ENCODE measurements around the gene F2RL3.
"Not testable (repeated sequence)": the region's sequence is repeated elsewhere in the genome, so short reads cannot be mapped to it uniquely, and the experiment has no call there.

The F2RL3 gene

DNA sequence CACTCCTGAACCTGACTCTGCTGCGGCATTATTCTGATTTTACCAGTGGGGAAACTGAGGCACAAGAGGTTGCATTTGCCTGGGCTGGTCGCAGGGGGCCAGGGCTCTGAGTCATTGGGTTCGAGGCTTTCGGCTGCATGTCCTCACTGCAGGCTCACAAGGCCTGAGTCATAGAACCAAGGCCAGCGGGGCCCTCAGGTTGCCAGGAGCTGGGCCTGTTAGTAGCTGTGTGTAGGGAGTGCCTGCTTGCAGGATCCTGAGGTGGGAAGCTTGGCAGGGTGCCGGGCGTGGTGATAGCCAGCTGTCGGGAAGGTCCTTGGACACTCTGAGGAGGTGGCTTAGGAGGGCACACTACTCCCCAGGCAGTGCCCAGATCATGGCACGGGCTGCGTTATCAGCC is 21.6 kb upstream of the F2RL3 start:
- H3K9me3 Mint-ChIP-seq: no peaks in the 10 kb centered on the region
- no peak overlapping the region for H3K4me3 Mint-ChIP-seq
- no peak overlapping the region for H3K27ac Mint-ChIP-seq
- intact Hi-C loops (cut with micrococcal nuclease): no loop called here
- H3K36me3 Mint-ChIP-seq (ENCODE audit: low read depth): peaks cover 96% of the 10 kb centered on the region
- H3K4me1 Mint-ChIP-seq (ENCODE audit: low read depth): peaks cover 17% of the 10 kb centered on the region
- H3K27me3 Mint-ChIP-seq: no peaks in the 10 kb centered on the region

DNA sequence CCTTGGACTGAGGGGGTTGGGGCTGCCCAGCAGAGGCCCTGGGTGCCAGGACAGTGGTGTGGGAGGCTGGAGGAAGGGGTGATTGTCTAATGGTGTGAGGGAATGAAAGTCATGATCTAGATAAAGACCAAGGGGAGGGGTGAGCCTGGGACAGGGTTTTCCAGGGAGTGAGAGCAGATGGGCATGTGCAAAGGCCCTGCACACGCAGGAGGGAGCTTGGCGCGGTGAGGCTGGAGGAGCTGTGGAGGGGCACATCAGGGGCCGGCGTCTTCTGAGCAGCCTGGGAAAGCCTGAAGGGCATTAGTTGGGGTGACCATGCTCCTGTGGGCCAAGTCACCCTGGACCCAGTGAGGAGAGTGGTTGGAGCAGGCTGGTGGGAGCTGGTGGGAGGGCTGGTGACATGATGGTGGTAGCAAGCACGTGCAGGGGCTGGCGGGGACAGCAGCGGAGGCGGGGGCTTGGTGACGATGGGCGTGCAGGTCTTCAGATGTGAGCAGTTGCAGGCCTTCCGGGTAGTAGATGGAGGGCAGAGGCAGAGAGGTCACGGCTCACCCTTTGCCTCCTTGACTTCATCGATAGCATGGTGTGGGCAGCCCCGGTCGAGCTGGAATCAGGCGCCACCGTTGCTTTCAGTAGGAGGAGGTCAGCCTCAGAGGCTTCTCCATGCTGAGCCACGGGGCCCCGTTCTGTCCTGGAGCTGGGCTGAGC is 20.2 kb upstream of the F2RL3 start:
- H3K36me3 Mint-ChIP-seq (ENCODE audit: low read depth): peaks cover 100% of the 10 kb centered on the region
- H3K4me1 Mint-ChIP-seq (ENCODE audit: low read depth): peaks cover 3% of the 10 kb centered on the region
- intact Hi-C loops (cut with micrococcal nuclease): no loop called here
- no peaks in the 10 kb centered on the region for H3K27me3 Mint-ChIP-seq
- no peak overlapping the region for H3K4me3 Mint-ChIP-seq
- no peaks in the 10 kb centered on the region for H3K9me3 Mint-ChIP-seq
- no peak overlapping the region for H3K27ac Mint-ChIP-seq

DNA sequence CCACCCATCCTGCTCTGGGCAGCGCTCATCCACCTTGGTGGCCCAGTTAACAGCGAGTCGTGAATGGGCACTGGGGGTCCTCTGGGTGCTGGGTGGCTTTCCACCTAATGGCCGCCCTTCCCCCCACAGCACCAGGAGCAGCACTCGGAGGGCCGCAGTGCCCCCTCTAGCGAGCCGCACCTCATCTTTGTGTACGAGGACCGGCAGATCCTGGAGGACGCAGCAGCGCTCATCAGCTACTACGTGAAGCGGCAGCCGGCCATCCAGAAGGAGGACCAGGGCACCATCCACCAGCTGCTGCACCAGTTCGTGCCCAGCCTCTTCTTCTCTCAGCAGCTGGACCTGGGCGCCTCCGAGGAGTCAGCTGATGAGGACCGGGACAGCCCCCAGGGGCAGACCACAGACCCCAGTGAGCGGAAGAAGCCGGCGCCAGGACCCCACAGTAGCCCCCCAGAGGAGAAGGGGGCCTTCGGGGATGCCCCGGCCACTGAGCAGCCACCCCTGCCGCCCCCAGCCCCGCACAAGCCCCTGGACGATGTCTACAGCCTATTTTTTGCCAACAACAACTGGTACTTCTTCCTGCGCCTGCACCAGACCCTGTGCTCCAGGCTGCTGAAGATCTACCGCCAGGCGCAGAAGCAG is 19.3 kb upstream of the F2RL3 start:
- no peak overlapping the region for H3K4me3 Mint-ChIP-seq
- H3K9me3 Mint-ChIP-seq: peaks cover 7% of the 10 kb centered on the region
- peaks cover 5% of the 10 kb centered on the region for H3K4me1 Mint-ChIP-seq (ENCODE audit: low read depth)
- intact Hi-C loops (cut with micrococcal nuclease): no loop called here
- no peak overlapping the region for H3K27ac Mint-ChIP-seq
- peaks cover 100% of the 10 kb centered on the region for H3K36me3 Mint-ChIP-seq (ENCODE audit: low read depth)
- H3K27me3 Mint-ChIP-seq: no peaks in the 10 kb centered on the region

DNA sequence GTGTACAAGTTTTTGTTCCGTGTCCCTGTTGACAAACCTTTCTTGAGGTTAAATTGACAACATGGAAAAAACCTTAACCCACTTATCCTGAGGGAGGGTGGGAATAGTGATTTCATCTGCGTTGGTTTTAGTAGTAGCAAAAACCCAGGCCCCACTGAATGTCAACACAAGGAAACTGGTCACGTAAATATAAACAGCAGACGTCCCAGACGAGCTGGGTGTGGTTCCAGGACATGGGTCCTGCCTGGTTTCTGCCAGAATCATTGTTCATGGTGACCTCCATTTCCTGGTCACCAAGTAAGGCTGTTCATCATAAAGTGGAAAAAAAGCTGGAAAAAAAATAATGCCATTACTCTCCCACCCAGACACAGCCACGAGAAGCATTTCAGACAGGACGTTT is 16.9 kb upstream of the F2RL3 start:
- Mint-ChIP-seq H3K9me3 (peaks cover 16% of the 10 kb centered on the region), H3K27ac (no peak overlapping the region), H3K27me3 (no peaks in the 10 kb centered on the region), H3K36me3 (ENCODE audit: low read depth) (peaks cover 100% of the 10 kb centered on the region), H3K4me1 (ENCODE audit: low read depth) (peaks cover 15% of the 10 kb centered on the region), H3K4me3 (no peak overlapping the region)
- intact Hi-C loops (cut with micrococcal nuclease): no loop called here

DNA sequence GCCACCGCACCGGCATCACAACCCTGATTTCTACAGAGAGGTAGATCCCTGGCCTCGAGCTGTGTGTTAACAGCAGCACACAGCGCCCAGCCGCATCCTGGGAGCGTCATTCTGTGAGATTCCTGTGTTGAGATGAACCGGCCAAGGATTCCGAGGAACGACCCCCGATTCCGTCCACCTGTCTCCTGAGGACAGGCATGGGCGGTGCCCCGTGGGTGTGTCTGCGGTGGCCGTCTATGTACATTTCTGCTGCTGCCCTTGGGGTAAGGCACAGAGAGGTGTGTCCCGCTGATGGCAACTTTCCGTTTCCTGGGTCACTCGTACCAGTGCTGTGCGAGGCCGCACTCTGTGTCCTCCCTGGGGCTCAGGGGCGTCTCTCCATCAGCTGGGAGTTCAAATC is 16.1 kb upstream of the F2RL3 start:
- H3K4me3 Mint-ChIP-seq: no peak overlapping the region
- H3K4me1 Mint-ChIP-seq (ENCODE audit: low read depth): peaks cover 18% of the 10 kb centered on the region
- intact Hi-C loops (cut with micrococcal nuclease): no loop called here
- H3K36me3 Mint-ChIP-seq (ENCODE audit: low read depth): peaks cover 100% of the 10 kb centered on the region
- no peak overlapping the region for H3K27ac Mint-ChIP-seq
- H3K27me3 Mint-ChIP-seq: no peaks in the 10 kb centered on the region
- peaks cover 16% of the 10 kb centered on the region for H3K9me3 Mint-ChIP-seq

DNA sequence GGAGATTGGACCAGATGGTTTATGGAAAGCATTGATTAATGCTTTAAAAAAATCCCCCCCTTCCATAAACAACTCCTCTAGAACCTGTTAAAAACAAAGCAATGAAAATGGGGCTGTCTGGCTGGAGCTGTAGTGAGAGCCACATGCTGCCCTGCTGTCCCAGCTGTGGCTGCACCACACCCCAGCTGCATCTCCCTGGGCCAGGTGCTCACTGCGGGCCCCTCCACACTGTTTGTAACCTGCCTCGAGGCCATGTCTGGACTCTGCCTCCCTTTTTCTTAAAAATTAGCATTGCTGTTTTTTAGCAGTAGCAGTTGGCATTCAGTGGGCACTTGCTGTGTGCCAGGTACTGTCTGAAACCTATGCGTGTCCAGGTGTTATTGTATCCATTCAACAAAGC is 15.2 kb upstream of the F2RL3 start:
- Mint-ChIP-seq H3K36me3 (ENCODE audit: low read depth) (peaks cover 100% of the 10 kb centered on the region), H3K9me3 (peaks cover 16% of the 10 kb centered on the region), H3K27me3 (no peaks in the 10 kb centered on the region), H3K27ac (no peak overlapping the region), H3K4me1 (ENCODE audit: low read depth) (peaks cover 18% of the 10 kb centered on the region), H3K4me3 (no peak overlapping the region)
- intact Hi-C loops (cut with micrococcal nuclease): no loop called here

DNA sequence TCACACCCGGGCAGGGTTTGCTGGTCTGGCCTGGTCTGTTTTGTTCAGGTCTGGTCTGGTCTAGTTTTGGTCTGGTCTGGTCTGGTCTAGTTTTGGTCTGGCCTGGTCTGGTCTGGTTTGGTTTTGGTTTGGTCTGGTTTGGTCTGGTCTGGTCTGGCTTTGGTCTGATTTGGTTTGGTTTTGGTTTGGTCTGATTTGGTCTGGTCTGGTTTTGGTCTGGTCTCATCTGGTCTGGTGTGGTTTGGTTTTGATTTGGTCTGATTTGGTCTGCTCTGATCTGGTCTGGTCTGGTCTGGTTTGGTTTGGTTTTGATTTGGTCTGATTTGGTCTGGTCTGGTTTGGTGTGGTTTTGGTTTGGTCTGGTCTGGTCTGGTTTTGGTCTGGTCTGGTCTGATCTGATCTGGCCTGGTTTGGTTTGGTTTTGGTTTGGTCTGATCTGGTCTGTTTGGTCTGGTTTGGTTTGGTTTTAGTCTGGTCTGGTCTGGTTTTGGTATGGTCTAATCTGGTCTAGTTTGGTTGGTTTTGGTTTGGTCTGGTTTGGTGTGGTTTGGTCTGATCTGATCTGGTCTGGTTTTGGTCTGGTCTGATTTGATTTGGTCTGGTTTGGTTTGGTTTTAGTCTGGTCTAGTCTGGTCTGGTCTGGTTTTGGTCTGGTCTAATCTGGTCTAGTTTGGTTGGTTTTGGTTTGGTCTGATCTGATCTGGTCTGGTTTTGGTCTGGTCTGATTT is 14.4 kb upstream of the F2RL3 start:
- no peaks in the 10 kb centered on the region for H3K27me3 Mint-ChIP-seq
- intact Hi-C loops (cut with micrococcal nuclease): no loop called here
- H3K36me3 Mint-ChIP-seq (ENCODE audit: low read depth): peaks cover 100% of the 10 kb centered on the region
- H3K9me3 Mint-ChIP-seq: peaks cover 16% of the 10 kb centered on the region
- no peak overlapping the region for H3K4me3 Mint-ChIP-seq
- peak overlapping the region; percentile 54 for H3K27ac Mint-ChIP-seq
- peaks cover 18% of the 10 kb centered on the region for H3K4me1 Mint-ChIP-seq (ENCODE audit: low read depth)

DNA sequence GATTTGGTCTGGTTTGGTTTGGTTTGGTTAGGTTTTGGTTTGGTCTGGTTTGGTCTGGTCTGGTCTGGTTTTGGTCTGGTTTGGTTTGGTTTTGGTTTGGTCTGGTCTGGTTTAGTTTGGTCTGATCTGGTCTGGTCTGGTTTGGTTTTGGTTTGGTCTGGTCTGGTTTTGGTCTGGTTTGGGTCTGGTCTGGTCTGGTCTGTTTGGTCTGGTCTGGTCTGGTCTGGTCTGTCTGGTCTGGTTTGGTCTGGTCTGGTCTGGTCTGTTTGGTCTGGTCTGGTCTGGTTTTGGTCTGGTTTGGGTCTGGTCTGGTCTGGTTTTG is 13.9 kb upstream of the F2RL3 start:
- Mint-ChIP-seq H3K27ac (peak overlapping the region; percentile 54), H3K9me3 (peaks cover 18% of the 10 kb centered on the region), H3K4me1 (ENCODE audit: low read depth) (peaks cover 18% of the 10 kb centered on the region), H3K36me3 (ENCODE audit: low read depth) (peaks cover 100% of the 10 kb centered on the region)
- H3K4me3 Mint-ChIP-seq; H3K27me3 Mint-ChIP-seq; intact Hi-C loops (cut with micrococcal nuclease): not testable (repeated sequence)

DNA sequence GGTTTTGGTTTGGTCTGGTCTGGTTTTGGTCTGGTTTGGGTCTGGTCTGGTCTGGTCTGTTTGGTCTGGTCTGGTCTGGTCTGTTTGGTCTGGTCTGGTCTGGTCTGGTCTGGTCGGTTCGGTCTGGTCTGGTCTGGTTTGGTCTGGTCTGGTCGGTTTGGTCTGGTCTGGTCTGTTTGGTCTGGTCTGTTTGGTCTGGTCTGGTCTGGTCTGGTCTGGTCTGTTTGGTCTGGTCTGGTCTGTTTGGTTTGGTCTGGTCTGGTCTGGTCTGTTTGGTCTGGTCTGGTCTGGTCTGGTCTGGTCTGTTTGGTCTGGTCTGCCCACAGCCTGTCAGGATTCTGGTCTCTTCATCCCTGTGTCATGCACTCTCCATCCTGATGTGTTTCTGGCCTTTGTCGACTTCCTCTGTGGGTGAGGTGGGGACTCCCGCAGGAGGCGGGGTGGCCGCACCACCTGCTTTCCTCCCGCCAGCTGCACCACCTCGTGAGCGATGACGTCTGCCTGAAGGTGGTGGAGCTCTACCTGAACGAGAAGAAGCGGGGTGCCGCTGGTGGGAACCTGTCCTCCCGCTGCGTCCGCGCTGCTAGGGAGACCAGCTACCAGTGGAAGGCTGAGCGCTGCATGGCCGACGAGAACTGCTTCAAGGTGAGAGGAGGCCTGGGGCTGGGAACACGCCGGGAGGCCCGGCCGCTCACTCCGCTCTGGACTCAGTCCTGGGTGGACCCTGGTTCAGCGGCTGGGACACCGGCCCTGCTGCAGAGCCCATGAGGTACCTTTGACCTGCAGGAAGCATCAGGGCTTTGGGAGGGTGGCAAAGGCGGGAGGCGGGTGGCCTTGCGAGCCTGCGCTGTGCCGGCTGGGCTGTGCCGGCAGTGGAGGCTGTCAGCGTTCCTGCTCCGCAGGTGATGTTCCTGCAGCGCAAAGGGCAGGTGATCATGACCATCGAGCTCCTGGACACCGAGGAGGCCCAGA is 12.9 kb upstream of the F2RL3 start:
- Mint-ChIP-seq H3K4me3 (no peak overlapping the region), H3K9me3 (peaks cover 27% of the 10 kb centered on the region), H3K27me3 (no peaks in the 10 kb centered on the region), H3K36me3 (ENCODE audit: low read depth) (peaks cover 100% of the 10 kb centered on the region), H3K27ac (no peak overlapping the region), H3K4me1 (ENCODE audit: low read depth) (peaks cover 18% of the 10 kb centered on the region)
- intact Hi-C loops (cut with micrococcal nuclease): no loop called here

DNA sequence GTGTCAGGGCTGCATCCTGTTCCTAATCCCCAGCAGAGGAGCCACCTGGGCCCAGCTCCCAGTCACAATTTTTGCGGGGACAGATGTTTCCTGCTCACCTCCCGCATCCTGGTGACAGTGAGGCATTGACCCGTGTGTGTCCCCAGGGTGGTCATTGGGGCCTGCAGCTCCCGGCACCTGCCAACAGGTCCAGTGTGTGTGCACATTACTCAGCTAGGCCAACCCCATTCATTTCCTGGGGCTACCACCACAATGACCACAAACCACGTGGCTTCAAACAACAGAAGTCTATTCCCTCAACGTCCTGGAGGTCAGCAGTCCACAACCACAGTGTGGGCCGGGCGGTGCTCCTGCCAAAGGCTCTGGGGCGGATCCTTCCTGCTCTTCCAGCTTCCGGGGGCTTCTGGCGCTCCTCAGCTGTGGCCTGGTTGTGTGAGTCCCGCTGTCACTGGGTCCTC is 11.9 kb upstream of the F2RL3 start:
- Mint-ChIP-seq H3K9me3 (peaks cover 38% of the 10 kb centered on the region), H3K4me3 (no peak overlapping the region), H3K27me3 (no peaks in the 10 kb centered on the region), H3K36me3 (ENCODE audit: low read depth) (peaks cover 96% of the 10 kb centered on the region), H3K27ac (no peak overlapping the region), H3K4me1 (ENCODE audit: low read depth) (peaks cover 18% of the 10 kb centered on the region)
- intact Hi-C loops (cut with micrococcal nuclease): no loop called here

DNA sequence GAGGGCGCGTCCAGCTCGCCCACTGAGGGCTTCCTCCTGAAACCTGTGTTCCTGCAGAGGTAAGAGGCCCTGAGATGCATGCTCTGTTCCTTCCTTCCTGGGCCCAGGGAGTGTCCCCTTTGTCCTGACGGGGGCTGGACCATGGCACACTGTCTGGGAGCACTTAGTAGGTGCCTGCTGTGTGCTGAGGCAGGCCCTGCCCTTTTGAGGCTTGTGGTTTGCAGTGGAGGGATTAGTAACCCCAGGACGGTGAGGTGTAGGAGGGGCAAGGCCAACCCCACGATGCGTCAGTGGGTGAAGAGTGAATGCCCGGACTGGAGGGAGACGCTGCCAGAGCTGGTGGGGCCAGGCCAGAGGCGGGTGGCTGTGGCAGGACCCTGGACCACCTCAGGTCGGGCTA is 11.2 kb upstream of the F2RL3 start:
- peaks cover 2% of the 10 kb centered on the region for H3K27me3 Mint-ChIP-seq
- H3K4me1 Mint-ChIP-seq (ENCODE audit: low read depth): peaks cover 18% of the 10 kb centered on the region
- intact Hi-C loops (cut with micrococcal nuclease): no loop called here
- H3K4me3 Mint-ChIP-seq: no peak overlapping the region
- peaks cover 90% of the 10 kb centered on the region for H3K36me3 Mint-ChIP-seq (ENCODE audit: low read depth)
- H3K9me3 Mint-ChIP-seq: peaks cover 45% of the 10 kb centered on the region
- no peak overlapping the region for H3K27ac Mint-ChIP-seq

DNA sequence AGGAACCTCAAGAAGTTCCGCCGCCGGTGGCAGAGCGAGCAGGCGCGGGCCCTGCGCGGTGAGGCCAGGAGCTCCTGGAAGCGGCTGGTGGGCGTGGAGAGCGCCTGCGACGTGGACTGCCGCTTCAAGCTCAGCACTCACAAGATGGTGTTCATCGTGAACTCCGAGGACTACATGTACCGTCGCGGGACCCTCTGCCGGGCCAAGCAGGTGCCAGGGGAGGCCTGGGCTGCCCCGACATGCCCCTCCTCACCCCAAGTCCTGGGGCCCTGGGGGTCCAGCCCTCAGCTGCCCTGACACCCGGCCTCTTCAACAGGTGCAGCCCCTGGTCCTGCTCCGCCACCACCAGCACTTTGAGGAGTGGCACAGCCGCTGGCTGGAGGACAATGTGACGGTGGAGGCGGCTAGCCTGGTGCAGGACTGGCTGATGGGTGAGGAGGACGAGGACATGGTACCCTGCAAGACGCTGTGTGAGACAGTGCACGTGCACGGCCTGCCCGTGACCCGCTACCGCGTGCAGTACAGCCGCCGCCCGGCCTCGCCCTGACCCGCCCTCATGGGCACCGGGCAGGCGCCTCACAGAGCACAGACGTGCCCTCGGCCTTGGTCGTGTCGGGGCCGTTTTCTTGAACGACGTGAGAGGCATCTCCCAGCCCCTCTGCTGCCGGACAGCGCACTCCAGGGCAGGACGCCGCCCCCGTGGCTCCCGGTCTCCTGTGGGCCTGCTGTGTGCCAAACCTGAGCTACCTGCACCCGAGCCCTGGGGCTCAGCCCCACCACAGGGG is 10.4 kb upstream of the F2RL3 start:
- Mint-ChIP-seq H3K36me3 (ENCODE audit: low read depth) (peaks cover 87% of the 10 kb centered on the region), H3K27ac (no peak overlapping the region), H3K27me3 (peaks cover 3% of the 10 kb centered on the region), H3K9me3 (peaks cover 52% of the 10 kb centered on the region), H3K4me3 (no peak overlapping the region), H3K4me1 (ENCODE audit: low read depth) (peaks cover 18% of the 10 kb centered on the region)
- intact Hi-C loops (cut with micrococcal nuclease): no loop called here

DNA sequence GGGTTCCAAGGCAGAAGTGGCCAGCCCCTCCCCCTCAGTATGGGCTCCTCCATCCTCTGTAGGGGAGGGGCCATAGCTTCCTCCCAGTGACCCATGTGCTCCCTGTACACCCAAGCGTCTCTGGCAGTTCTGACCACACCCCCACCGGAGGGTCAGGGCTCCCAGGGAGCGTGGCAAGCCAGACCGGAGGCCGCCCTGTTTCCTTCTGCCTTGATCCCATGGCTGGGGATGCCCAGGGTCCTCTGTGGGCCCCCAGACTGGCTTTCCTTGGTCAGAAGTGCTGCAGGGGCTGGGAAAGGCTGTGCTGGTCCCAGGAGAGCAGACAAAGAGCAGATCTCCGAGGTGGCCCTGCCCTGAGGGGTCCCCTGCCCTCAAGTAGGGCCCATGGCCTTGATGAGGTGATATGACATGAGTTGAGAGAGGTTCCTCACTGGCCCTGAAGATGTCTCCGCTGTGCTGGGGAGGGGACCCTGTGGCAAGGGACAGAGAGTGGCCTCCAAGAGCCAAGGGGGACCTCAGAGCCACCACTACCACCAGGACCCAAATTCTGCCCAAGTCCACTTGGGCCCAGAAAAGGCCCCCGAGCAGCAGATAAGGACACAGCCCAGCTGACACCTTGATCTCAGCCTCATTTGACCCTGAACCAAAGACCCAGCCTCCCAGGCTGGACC is 7.8 kb upstream of the F2RL3 start:
- peaks cover 61% of the 10 kb centered on the region for H3K36me3 Mint-ChIP-seq (ENCODE audit: low read depth)
- H3K27me3 Mint-ChIP-seq: peaks cover 16% of the 10 kb centered on the region
- H3K9me3 Mint-ChIP-seq: peaks cover 40% of the 10 kb centered on the region
- H3K4me3 Mint-ChIP-seq: no peak overlapping the region
- intact Hi-C loops (cut with micrococcal nuclease): no loop called here
- H3K4me1 Mint-ChIP-seq (ENCODE audit: low read depth): peaks cover 7% of the 10 kb centered on the region
- no peak overlapping the region for H3K27ac Mint-ChIP-seq

Data from dendritic cell treated with granulocyte-macrophage colony-stimulating factor and Interleukin-4, amounts not matched to agents 40 ng/mL and 50 ng/mL, for 4 days (primary cell).